ENCODE measurements around the gene SPRED1. TPM values are rescaled to one million over a fixed set of nuclear protein-coding genes. Genes with fewer than 3 reads are reported as not detected.
"Not testable (repeated sequence)": the region's sequence is repeated elsewhere in the genome, so short reads cannot be mapped to it uniquely, and the experiment has no call there.

SPRED1 gene
- polyA plus RNA-seq, 4 donors = 0.89 to 30.1 (median 3.5) TPM

- Histone ChIP-seq H3K4me1 (ENCODE audit: control insufficient read depth in 3 of 3, insufficient read depth in 2 of 3, low read depth in 1 of 3, low read length in 2 of 3) (no peaks in the 10 kb centered on the region), H3K9me3 (ENCODE audit: control insufficient read depth in 2 of 2, insufficient read depth in 1 of 2, low read depth in 1 of 2, low read length in 1 of 2) (no peaks in the 10 kb centered on the region), H3K27me3 (ENCODE audit: control insufficient read depth in 3 of 3, insufficient read depth in 3 of 3, low read length in 3 of 3) (no peaks in the 10 kb centered on the region), H3K36me3 (ENCODE audit: control insufficient read depth in 3 of 3, insufficient read depth in 2 of 3, low read depth in 1 of 3, low read length in 3 of 3) (no peaks in the 10 kb centered on the region), H3K27ac (ENCODE audit: low read depth in 1 of 3, low read length in 2 of 3) (no peak overlapping the region), H3K4me3 (ENCODE audit: low read depth in 1 of 3, low read length in 3 of 3) (no peak overlapping the region)
- 88 to 93% (median 92%) methylated on average over 3 of the region's 3 CpGs for WGBS, 3 donors
- DNase-seq = no peak
- no peak for FAIRE-seq
Observed at GRCh38 chr15:38263251-38263650, 10.6 kb downstream of the SPRED1 start.

DNA sequence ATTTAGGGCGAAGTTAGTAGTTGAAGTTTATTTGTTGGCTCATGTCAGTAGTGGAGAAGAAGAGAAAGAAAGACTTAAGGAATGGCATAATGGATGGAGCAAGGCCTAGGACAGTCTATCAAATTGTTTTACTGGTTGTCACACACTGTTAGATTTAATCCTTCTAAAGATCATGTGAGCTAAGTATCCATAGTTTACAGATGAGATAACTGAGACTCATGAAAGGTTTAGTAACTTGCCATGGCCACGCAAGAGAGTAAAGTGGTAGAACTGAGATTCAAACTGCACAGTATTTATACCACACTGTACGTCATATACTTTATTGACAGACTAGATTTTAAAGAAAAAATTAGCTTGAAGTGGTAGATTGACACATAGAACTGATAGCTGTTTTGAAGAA is 11.4 kb downstream of the SPRED1 start:
- WGBS, 3 donors = 83 to 93% (median 83%) methylated on average over 3 of the region's 3 CpGs
- H3K27ac ChIP-seq (ENCODE audit: low read depth in 1 of 3, low read length in 2 of 3) = no peak overlapping the region
- FAIRE-seq (no peak), DNase-seq (no peak)
- no peaks in the 10 kb centered on the region for H3K4me1 ChIP-seq (ENCODE audit: control insufficient read depth in 3 of 3, insufficient read depth in 2 of 3, low read depth in 1 of 3, low read length in 2 of 3)
- H3K4me3 ChIP-seq (ENCODE audit: low read depth in 1 of 3, low read length in 3 of 3) = no peak overlapping the region
- H3K36me3 ChIP-seq (ENCODE audit: control insufficient read depth in 3 of 3, insufficient read depth in 2 of 3, low read depth in 1 of 3, low read length in 3 of 3) = peaks cover 0 to 3% (median 0%) of the 10 kb centered on the region in 3 donors
- H3K27me3 ChIP-seq (ENCODE audit: control insufficient read depth in 3 of 3, insufficient read depth in 3 of 3, low read length in 3 of 3) = no peaks in the 10 kb centered on the region
- no peaks in the 10 kb centered on the region for H3K9me3 ChIP-seq (ENCODE audit: control insufficient read depth in 2 of 2, insufficient read depth in 1 of 2, low read depth in 1 of 2, low read length in 1 of 2)

GRCh38 chr15:38266247-38266986 is 13.8 kb downstream of the SPRED1 start:
- Histone ChIP-seq H3K9me3 (ENCODE audit: control insufficient read depth in 2 of 2, insufficient read depth in 1 of 2, low read depth in 1 of 2, low read length in 1 of 2) (no peaks in the 10 kb centered on the region), H3K4me3 (ENCODE audit: low read depth in 1 of 3, low read length in 3 of 3) (no peak overlapping the region), H3K36me3 (ENCODE audit: control insufficient read depth in 3 of 3, insufficient read depth in 2 of 3, low read depth in 1 of 3, low read length in 3 of 3) (peaks cover 0 to 7% (median 0%) of the 10 kb centered on the region in 3 donors), H3K27ac (ENCODE audit: low read depth in 1 of 3, low read length in 2 of 3) (no peak overlapping the region), H3K4me1 (ENCODE audit: control insufficient read depth in 3 of 3, insufficient read depth in 2 of 3, low read depth in 1 of 3, low read length in 2 of 3) (no peaks in the 10 kb centered on the region), H3K27me3 (ENCODE audit: control insufficient read depth in 3 of 3, insufficient read depth in 3 of 3, low read length in 3 of 3) (no peaks in the 10 kb centered on the region)
- no peak for DNase-seq
- FAIRE-seq = no peak
- WGBS, 3 donors = 65 to 82% (median 78%) methylated on average over 7 of the region's 7 CpGs

DNA sequence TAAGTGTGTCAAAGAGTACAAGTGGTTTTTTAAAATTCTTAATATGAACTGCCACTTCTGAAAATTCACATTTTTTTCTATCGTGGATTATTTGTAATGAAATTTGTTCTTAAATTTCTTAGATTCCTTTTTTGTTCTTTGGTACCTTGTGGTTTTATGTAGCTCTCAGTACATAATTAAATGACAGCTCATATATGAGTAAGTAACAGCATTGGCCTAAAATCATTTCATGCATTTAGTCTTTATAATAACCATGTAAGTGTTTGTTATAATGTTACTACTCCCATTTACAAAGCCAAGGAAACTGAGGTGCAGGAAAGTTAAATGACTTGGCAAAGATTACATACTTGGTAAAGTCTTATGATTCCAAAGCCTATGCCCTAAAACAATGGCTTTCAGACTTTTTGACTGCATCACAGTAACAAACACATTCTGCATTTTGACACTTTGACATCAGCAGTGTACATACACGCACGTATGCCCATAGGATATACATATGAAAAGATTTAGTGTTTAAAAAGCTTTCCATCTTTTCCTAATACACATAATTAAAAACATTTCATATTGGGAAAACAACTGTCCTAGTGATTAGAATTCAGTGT is 14.9 kb downstream of the SPRED1 start:
- Histone ChIP-seq H3K4me1 (ENCODE audit: control insufficient read depth in 3 of 3, insufficient read depth in 2 of 3, low read depth in 1 of 3, low read length in 2 of 3) (no peaks in the 10 kb centered on the region), H3K4me3 (ENCODE audit: low read depth in 1 of 3, low read length in 3 of 3) (no peak overlapping the region), H3K27ac (ENCODE audit: low read depth in 1 of 3, low read length in 2 of 3) (no peak overlapping the region), H3K9me3 (ENCODE audit: control insufficient read depth in 2 of 2, insufficient read depth in 1 of 2, low read depth in 1 of 2, low read length in 1 of 2) (no peaks in the 10 kb centered on the region), H3K36me3 (ENCODE audit: control insufficient read depth in 3 of 3, insufficient read depth in 2 of 3, low read depth in 1 of 3, low read length in 3 of 3) (peaks cover 0 to 7% (median 0%) of the 10 kb centered on the region in 3 donors), H3K27me3 (ENCODE audit: control insufficient read depth in 3 of 3, insufficient read depth in 3 of 3, low read length in 3 of 3) (no peaks in the 10 kb centered on the region)
- no peak for DNase-seq
- FAIRE-seq = no peak
- 88 to 97% (median 93%) methylated on average over 3 of the region's 3 CpGs for WGBS, 3 donors

- H3K36me3 ChIP-seq (ENCODE audit: control insufficient read depth in 3 of 3, insufficient read depth in 2 of 3, low read depth in 1 of 3, low read length in 3 of 3) = peaks cover 0 to 7% (median 0%) of the 10 kb centered on the region in 3 donors
- no peaks in the 10 kb centered on the region for H3K9me3 ChIP-seq (ENCODE audit: control insufficient read depth in 2 of 2, insufficient read depth in 1 of 2, low read depth in 1 of 2, low read length in 1 of 2)
- no peaks in the 10 kb centered on the region for H3K4me1 ChIP-seq (ENCODE audit: control insufficient read depth in 3 of 3, insufficient read depth in 2 of 3, low read depth in 1 of 3, low read length in 2 of 3)
- no peak overlapping the region for H3K4me3 ChIP-seq (ENCODE audit: low read depth in 1 of 3, low read length in 3 of 3)
- H3K27ac ChIP-seq (ENCODE audit: low read depth in 1 of 3, low read length in 2 of 3) = no peak overlapping the region
- H3K27me3 ChIP-seq (ENCODE audit: control insufficient read depth in 3 of 3, insufficient read depth in 3 of 3, low read length in 3 of 3) = no peaks in the 10 kb centered on the region
- no peak for FAIRE-seq
- DNase-seq = no peak
Observed at GRCh38 chr15:38271144-38271543, 18.5 kb downstream of the SPRED1 start.

DNA sequence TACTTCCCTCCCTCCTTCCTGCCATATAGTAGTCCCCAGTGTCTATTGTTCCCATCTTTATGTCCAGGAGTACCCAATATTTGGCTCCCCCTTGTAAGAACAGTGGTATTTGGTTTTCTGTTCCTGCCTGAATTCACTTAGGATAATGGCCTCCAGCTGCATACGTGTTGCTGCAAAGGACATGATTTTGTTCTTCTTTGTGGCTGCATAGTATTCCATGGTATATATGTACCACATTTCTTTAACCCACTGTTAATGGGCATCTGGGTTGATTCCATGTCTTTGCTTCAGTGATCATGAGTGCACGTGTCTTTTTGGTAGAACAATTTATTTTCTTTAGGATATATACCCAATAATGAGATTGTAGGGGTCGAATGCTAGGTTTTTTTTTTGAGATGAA is 19.3 kb downstream of the SPRED1 start:
- H3K27me3 ChIP-seq (ENCODE audit: control insufficient read depth in 3 of 3, insufficient read depth in 3 of 3, low read length in 3 of 3) = no peaks in the 10 kb centered on the region
- WGBS, 3 donors = 95 to 97% (median 96%) methylated on average over 3 of the region's 3 CpGs
- H3K9me3 ChIP-seq (ENCODE audit: control insufficient read depth in 2 of 2, insufficient read depth in 1 of 2, low read depth in 1 of 2, low read length in 1 of 2) = no peaks in the 10 kb centered on the region
- FAIRE-seq = no peak
- H3K4me3 ChIP-seq (ENCODE audit: low read depth in 1 of 3, low read length in 3 of 3) = no peak overlapping the region
- DNase-seq = no peak
- H3K4me1 ChIP-seq (ENCODE audit: control insufficient read depth in 3 of 3, insufficient read depth in 2 of 3, low read depth in 1 of 3, low read length in 2 of 3) = no peaks in the 10 kb centered on the region
- H3K27ac ChIP-seq (ENCODE audit: low read depth in 1 of 3, low read length in 2 of 3) = no peak overlapping the region
- H3K36me3 ChIP-seq (ENCODE audit: control insufficient read depth in 3 of 3, insufficient read depth in 2 of 3, low read depth in 1 of 3, low read length in 3 of 3) = peaks cover 0 to 7% (median 0%) of the 10 kb centered on the region in 3 donors

- H3K36me3 ChIP-seq (ENCODE audit: control insufficient read depth in 3 of 3, insufficient read depth in 2 of 3, low read depth in 1 of 3, low read length in 3 of 3); DNase-seq; H3K9me3 ChIP-seq (ENCODE audit: control insufficient read depth in 2 of 2, insufficient read depth in 1 of 2, low read depth in 1 of 2, low read length in 1 of 2); H3K4me3 ChIP-seq (ENCODE audit: low read depth in 1 of 3, low read length in 3 of 3); H3K4me1 ChIP-seq (ENCODE audit: control insufficient read depth in 3 of 3, insufficient read depth in 2 of 3, low read depth in 1 of 3, low read length in 2 of 3); H3K27ac ChIP-seq (ENCODE audit: low read depth in 1 of 3, low read length in 2 of 3); FAIRE-seq; H3K27me3 ChIP-seq (ENCODE audit: control insufficient read depth in 3 of 3, insufficient read depth in 3 of 3, low read length in 3 of 3): not testable (repeated sequence)
- WGBS, 3 donors = 65 to 77% (median 71%) methylated on average over 3 of the region's 3 CpGs
Observed at GRCh38 chr15:38272431-38272830, 19.8 kb downstream of the SPRED1 start.

DNA sequence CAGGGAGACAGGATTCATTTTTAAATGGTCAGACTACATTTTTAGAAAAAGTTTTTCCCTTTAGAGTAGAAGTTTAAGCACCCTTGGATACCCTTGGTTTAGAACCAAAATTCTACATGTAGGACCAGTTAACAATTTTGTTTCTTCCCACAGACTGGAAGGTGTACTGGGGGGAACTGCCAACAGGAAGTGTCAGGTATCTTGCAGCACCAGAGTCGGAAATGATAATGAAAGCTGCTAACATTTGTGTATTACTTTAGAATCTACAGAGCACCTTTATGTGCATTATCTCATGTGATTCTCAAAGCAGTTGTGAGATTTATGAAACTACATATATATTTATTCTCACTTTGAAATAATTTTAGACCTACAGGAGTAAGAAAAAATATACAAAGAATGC is 21.5 kb downstream of the SPRED1 start:
- H3K4me1 ChIP-seq (ENCODE audit: control insufficient read depth in 3 of 3, insufficient read depth in 2 of 3, low read depth in 1 of 3, low read length in 2 of 3) = no peaks in the 10 kb centered on the region
- 14 to 30% (median 18%) methylated on average over 1 of the region's 1 CpG for WGBS, 3 donors
- H3K27me3 ChIP-seq (ENCODE audit: control insufficient read depth in 3 of 3, insufficient read depth in 3 of 3, low read length in 3 of 3) = no peaks in the 10 kb centered on the region
- no peak overlapping the region for H3K4me3 ChIP-seq (ENCODE audit: low read depth in 1 of 3, low read length in 3 of 3)
- FAIRE-seq (no peak), DNase-seq (no peak)
- H3K9me3 ChIP-seq (ENCODE audit: control insufficient read depth in 2 of 2, insufficient read depth in 1 of 2, low read depth in 1 of 2, low read length in 1 of 2) = no peaks in the 10 kb centered on the region
- no peak overlapping the region for H3K27ac ChIP-seq (ENCODE audit: low read depth in 1 of 3, low read length in 2 of 3)
- H3K36me3 ChIP-seq (ENCODE audit: control insufficient read depth in 3 of 3, insufficient read depth in 2 of 3, low read depth in 1 of 3, low read length in 3 of 3) = peaks cover 0 to 3% (median 0%) of the 10 kb centered on the region in 3 donors

Measured in small intestine (tissue), 7 donors.